ENCODE results near the gene PEAR1. TPM values are rescaled to one million over a fixed set of nuclear protein-coding genes. Genes with fewer than 3 reads are reported as not detected.

The PEAR1 gene
- total RNA-seq, 1 donor, result 17.0 TPM

DNA sequence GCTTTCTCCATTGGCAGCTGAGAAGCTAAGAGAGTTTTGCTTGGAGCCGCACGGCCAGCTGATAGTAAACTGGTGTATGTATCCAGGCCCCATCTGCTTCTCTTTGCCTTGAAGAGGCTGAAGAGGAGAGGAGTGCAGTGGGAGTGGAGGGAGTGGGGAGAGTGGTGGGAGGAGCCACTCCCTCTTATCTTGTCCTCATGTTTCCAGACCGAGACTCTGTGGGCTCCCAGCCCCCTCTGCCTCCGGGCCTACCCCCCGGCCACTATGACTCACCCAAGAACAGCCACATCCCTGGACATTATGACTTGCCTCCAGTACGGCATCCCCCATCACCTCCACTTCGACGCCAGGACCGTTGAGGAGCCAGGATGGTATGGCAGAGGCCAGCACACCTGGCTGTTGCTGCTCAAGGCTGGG lies 20.9 kb downstream of the PEAR1 start:
- Histone ChIP-seq H3K9me3 (ENCODE audit: low read depth, low read length) (no peaks in the 10 kb centered on the region), H3K79me2 (ENCODE audit: insufficient read depth, low read length) (no peaks in the 10 kb centered on the region), H3K36me3 (ENCODE audit: insufficient read depth, low read length) (peaks cover 60% of the 10 kb centered on the region), H2AFZ (ENCODE audit: low read length) (no peak overlapping the region), H3K4me3 (ENCODE audit: insufficient read depth, low read length) (no peak overlapping the region), H3K27ac (ENCODE audit: low read depth, low read length) (peak overlapping the region; percentile 23), H4K20me1 (ENCODE audit: insufficient read depth, low read length) (peaks cover 10% of the 10 kb centered on the region), H3K4me1 (ENCODE audit: insufficient read depth, low read length) (peaks cover 24% of the 10 kb centered on the region), H3K27me3 (ENCODE audit: insufficient read depth, low read length) (no peaks in the 10 kb centered on the region), H3K4me2 (ENCODE audit: insufficient read depth, low read length) (no peak overlapping the region)
- peak; percentile 93 for DNase-seq (ENCODE audit: insufficient read length, low spot score, missing footprints)
- TF ChIP-seq, protein P1, sequence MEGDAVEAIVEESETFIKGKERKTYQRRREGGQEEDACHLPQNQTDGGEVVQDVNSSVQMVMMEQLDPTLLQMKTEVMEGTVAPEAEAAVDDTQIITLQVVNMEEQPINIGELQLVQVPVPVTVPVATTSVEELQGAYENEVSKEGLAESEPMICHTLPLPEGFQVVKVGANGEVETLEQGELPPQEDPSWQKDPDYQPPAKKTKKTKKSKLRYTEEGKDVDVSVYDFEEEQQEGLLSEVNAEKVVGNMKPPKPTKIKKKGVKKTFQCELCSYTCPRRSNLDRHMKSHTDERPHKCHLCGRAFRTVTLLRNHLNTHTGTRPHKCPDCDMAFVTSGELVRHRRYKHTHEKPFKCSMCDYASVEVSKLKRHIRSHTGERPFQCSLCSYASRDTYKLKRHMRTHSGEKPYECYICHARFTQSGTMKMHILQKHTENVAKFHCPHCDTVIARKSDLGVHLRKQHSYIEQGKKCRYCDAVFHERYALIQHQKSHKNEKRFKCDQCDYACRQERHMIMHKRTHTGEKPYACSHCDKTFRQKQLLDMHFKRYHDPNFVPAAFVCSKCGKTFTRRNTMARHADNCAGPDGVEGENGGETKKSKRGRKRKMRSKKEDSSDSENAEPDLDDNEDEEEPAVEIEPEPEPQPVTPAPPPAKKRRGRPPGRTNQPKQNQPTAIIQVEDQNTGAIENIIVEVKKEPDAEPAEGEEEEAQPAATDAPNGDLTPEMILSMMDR (IDR thresholded peaks at IDR 0.05; ENCODE audit: extremely low read depth, low read depth, low read length), result no peak

DNA sequence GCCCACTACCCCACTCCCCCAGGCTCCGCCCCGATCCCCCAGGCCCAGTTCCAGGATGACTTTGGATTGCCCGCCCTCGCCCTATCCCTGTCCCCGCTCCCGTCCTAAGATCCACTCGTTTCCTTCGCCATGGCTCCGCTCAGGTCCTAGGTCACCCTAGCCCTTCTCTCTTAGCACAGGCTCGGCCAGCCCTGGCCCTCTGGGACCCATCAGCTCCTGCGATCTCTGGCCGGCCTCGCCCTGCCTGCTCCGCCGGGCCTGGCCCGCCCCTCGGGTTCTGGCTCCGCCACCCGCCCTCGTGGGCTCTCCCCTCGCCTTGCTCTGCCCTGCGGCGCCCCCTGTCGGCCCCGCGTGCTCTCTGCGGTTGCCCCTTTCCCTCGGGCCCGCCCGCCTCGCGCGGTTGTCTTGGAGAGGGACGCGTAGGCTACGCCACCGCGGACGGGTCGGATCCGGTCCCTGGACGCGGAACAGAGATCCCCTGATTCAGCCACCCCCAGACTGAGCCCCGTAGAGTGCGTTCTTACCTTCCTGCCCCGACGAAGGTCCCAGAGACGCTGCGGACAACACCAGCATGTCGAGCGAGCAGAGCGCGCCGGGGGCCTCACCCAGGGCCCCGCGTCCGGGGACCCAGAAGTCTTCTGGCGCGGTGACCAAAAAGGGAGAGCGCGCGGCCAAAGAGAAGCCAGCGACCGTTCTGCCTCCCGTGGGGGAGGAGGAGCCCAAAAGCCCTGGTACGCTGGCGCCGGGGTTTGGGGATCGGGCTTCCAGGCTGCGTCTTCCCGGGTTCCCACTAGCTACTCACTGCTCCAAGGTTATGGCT lies 26.9 kb downstream of the PEAR1 start, which contains the start of gene LRRC71:
Gene LRRC71 (plus strand): TSS at position 400 of the 820 bp plus-strand sequence. CDS start 172 bp downstream, at position 572.
- TF ChIP-seq, protein P1 (IDR thresholded peaks at IDR 0.05; ENCODE audit: extremely low read depth, low read depth, low read length), result peak; percentile 80
- Histone ChIP-seq H2AFZ (ENCODE audit: low read length) (peak within 1 kb of the TSS; percentile 83), H3K27ac (ENCODE audit: low read depth, low read length) (no peak within 1 kb of the TSS), H3K27me3 (ENCODE audit: insufficient read depth, low read length) (peaks cover 43% of the 10 kb centered on the region), H3K4me3 (ENCODE audit: insufficient read depth, low read length) (peak within 1 kb of the TSS; percentile 65), H3K79me2 (ENCODE audit: insufficient read depth, low read length) (no peaks in the 10 kb centered on the region), H4K20me1 (ENCODE audit: insufficient read depth, low read length) (no peaks in the 10 kb centered on the region), H3K9me3 (ENCODE audit: low read depth, low read length) (no peaks in the 10 kb centered on the region), H3K4me2 (ENCODE audit: insufficient read depth, low read length) (peak within 1 kb of the TSS; percentile 82), H3K4me1 (ENCODE audit: insufficient read depth, low read length) (peaks cover 10% of the 10 kb centered on the region), H3K36me3 (ENCODE audit: insufficient read depth, low read length) (peaks cover 19% of the 10 kb centered on the region)
- DNase-seq (ENCODE audit: insufficient read length, low spot score, missing footprints), result peak; percentile 99

DNA sequence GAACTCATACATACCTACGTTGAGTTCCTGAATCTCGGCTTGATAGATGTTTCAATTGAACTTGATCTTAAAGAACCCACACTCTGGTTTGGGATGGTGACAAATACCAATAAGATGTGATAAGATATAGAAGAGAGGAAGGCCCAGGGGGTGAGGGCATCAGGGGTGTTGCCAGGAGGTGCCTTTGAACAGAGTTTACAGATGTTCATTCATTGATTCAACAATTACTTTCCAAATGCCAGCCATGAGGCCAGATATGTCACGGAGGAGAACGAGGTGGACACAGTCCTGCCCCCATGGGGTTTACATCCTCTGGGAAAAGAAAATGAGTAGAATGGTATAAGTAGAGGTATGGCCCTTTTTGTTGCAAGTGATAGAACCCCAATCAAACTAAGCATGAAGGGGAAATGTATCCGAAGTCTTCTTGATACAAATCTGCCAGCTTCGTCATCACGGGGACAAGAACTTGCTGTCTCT lies 27.6 kb downstream of the PEAR1 start:
- Histone ChIP-seq H3K4me2 (ENCODE audit: insufficient read depth, low read length) (peak overlapping the region; percentile 82), H3K27ac (ENCODE audit: low read depth, low read length) (no peak overlapping the region)

More for the DNA sequence above, 27.6 kb downstream of the PEAR1 start:
- no peak overlapping the region for H2AFZ ChIP-seq (ENCODE audit: low read length)
- peak overlapping the region; percentile 65 for H3K4me3 ChIP-seq (ENCODE audit: insufficient read depth, low read length)
- TF ChIP-seq, protein P1 (IDR thresholded peaks at IDR 0.05; ENCODE audit: extremely low read depth, low read depth, low read length), result no peak
- no peaks in the 10 kb centered on the region for H4K20me1 ChIP-seq (ENCODE audit: insufficient read depth, low read length)
- peaks cover 12% of the 10 kb centered on the region for H3K36me3 ChIP-seq (ENCODE audit: insufficient read depth, low read length)
- H3K27me3 ChIP-seq (ENCODE audit: insufficient read depth, low read length), result peaks cover 43% of the 10 kb centered on the region
- DNase-seq (ENCODE audit: insufficient read length, low spot score, missing footprints), result no peak
- no peaks in the 10 kb centered on the region for H3K9me3 ChIP-seq (ENCODE audit: low read depth, low read length)
- H3K79me2 ChIP-seq (ENCODE audit: insufficient read depth, low read length), result no peaks in the 10 kb centered on the region
- H3K4me1 ChIP-seq (ENCODE audit: insufficient read depth, low read length), result peaks cover 11% of the 10 kb centered on the region

Measured in osteoblast (primary cell).